ENCODE measurements around the gene CHSY1.

CHSY1 gene

DNA sequence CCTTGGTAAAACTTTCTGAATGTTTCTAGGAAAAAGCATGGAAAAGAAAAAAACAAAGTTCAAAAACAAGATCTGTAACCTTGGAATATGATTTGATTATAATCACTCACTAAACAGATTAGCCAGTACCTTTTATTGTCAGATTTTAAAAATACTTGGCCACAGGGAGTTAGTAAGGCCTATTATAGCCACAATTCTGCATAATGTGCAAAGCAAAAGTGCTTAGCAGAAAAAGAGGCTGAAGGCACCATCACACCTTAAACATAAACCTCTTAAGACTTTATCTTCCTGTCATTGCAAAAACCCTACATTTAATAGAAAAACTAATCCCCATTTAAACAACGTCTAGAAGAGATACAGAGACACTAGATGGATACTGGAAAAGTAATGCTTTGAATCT, 41.8 kb downstream of the CHSY1 start:
- no peak for DNase-seq

DNA sequence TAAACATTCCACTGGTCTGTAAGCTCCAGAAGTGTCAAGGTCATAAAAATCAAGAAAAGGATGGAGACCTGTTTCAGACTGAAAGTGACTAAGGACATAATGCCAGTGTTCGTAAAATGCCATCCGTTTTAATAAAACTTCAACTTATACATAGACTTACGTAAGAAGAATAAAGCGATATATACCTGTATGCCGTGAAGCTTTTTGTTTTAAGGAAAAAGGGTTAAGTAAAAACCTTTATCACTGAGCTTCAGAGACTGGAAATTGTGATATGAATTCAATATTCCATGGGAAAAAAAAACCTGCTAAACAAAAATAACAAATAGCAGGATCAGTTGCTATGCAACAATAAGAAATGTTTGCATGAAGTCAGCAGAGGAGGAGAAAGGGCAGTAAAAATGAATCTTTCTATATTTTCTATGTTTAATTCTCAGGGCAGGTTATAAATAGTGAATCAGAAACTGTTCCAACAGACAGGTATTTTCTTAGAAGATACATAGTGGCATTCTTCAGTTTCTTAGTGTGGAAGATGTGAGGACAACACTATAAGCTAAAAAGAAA, 42.5 kb downstream of the CHSY1 start:
- DNase-seq: no peak

DNA sequence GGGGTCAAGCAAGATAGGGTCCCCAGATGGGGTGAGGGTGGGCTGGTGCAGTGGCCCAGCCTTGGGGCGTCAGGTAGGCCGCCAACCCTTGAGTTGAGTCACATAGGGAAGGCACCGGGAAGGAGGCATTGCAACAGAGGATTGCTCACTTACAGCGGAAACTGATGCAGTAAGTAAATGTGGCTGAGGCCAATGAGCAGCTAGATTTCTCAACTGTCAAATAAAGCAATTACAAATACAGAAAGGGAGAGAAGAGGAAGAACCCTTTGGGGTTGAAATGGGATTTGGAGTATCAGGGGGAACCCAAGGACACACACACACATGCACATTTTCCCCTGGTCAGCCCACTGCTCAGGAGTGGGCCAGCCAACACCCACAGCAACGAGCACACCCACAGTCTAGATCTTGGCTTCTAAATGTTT, 44.0 kb downstream of the CHSY1 start:
- DNase-seq: no peak

DNA sequence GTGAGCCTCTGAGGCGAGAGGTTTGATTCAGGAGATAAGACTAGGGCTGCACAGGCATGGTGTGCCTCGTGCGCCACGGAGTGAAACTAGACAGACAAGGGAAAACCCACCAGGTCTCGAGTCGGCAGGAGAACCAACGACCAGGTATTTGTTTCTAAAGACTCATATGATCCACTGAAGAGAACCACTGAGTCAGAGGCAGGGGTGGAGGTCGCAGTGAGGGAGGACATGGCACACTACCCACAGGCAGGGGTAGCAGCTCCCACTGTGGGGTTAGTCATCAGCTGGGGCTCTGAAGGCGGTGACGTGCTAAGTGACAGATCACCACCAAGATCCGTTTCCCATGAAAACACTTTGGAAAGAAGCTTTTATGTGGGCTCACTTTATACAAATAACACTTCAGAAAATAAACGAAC, 45.7 kb downstream of the CHSY1 start:
- DNase-seq: peak; percentile 34

DNA sequence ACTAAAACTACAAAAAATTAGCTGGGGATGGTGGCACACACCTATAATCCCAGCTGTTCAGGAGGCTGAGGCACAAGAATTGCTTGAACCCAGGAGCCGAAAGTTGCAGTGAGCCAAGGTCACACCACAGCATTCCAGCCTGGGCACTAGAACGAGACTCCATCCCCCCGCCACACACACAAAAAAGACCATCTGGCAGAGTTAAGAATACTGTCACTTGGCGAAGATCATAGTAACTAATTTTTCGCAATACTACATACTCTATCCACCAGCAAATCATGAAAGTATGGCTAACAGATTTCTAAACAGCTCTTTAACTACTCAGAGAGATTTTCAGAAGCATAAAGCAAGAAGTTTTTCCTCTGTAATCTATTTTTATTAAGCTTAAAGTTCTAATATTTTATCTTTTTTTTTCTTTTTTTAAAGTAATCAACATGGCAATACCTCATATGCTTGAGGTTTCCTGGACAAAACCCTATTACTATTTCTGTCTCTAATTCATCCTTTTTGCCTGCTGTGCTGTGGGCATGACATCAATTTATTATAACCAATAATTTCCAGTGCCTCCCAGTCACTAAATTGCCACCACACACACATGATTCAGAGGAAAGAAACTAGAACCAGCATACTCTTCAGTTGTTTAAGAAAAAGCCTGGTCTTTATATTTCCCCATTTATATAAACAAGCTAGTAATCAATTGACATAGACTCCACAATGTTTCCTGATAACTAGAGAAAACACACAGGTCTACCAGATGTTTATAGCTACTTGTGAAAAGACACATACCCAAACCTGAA, 46.9 kb downstream of the CHSY1 start:
- DNase-seq: no peak

DNA sequence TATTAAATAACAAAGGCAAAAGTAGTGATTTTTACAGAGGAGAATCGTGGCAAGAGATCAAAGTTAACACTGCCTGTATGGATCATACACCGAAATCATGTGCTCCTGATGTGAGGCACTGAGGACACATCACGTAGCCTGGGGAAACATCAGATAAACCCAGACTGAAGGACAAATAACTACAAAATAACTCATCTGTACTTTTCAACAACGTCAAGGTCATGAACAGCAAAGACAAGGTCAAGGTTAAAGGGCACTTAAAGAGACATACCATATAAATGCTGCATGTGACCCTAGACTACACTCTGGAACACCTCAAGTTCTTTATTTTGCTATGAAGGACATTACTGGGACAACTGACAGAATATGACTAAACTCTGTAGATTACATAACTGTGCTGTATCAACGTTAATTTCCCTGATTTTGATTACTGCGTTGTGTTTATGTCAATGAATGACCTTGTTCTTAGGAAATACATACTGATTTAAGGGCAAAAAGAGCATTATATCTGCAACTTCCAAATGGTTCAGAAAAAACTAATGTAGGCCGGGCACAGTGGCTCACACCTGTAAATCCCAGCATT, 48.1 kb downstream of the CHSY1 start:
- DNase-seq: no peak

DNA sequence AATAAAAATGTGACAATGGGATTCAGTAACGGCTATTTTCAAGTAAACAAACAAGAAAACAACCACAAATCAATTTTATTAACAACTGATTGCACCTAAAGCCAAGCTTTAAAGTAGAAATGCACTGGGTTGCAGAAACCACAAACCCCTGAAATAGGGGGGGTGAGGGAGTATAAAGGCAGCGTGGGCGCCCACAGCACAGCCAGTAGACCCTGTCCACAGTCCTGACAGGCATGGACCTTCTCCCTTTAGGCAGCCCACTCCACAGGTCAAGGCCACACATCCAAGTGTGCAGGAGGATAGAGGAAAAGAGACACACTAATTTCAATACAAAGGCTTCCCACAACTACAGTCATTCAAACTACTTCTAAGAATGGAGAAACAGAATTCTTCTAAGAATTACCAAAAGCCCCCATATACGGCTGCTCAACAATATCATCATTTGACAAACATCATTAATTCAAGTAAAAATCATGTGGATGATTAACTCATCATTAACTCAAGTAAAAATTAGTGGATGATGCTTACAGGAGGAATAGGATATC, 48.7 kb downstream of the CHSY1 start:
- no peak for DNase-seq

DNA sequence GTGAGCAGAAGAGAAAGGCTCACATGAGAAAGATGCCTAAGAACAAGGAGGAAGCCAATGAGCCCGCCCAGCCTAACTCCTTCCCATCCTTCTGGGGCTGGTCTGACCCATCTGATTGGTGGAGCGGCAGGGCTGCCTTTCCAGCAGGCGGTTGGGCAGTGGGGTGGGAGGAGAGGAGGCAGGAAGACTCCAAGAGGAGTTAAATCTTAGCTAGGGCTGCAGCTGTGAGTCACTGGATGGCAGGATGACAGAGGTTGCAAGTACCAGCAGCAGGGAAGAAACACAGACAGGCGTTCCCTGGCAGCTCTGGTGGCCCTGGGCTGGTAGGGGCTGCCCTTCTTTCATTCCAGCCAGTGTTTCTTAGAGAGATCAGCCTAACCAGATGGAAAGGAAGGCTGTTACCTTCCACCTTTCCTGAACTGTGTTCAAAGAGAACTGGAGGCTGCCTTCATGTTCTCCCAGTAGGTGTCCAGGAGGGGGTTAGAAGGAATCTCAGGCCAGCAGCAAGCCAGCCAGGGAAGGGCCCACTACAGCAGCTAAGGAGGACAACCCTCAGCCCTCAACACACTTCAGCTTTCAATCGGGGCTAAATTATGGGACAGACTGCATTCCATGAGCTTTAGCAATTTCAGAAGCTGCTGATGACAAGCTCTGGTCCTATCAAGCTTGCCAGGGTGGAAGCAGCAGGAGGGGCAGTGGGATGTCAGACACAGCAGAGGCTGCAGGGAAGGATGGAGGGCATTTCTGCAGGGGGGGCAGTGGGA, 50.3 kb downstream of the CHSY1 start:
- no peak for DNase-seq

DNA sequence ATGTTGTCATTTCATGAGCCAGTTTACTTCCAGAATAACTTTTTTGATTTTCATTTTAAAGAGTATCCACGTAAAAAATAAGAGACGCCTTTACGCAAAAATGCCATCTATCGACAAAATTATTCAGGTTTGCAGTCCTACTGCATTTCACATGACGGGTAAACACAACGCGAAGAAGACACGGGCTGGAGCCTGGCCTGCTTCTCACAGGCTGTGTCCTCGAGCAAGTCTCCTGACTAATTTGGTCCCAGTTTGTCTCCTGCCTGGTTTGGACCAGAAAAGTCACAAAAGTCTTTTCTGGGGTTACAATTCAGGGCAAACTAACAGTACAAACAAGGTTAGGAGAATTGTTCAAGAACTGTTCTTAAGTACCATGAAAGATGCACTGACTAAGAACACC, 51.7 kb downstream of the CHSY1 start:
- no peak for DNase-seq

DNA sequence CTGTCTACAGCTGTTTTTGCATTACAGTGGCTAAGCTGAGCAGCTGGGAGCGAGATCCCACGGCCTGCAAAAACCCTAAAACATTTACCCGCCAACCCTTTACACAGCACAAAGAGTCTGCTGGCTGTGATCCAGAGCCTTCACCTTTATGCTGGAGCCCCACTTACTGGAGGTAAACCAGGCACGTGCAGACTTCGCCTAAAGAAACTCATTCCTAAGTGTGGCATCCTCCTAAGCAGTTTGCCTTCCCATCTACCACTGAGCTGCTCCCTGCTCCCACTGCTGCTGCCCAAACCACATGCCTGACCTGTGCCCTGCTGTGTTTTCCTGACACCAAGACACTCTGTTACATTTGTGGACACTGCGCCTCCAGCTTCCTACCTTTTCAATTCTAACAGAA, 53.0 kb downstream of the CHSY1 start:
- no peak for DNase-seq

DNA sequence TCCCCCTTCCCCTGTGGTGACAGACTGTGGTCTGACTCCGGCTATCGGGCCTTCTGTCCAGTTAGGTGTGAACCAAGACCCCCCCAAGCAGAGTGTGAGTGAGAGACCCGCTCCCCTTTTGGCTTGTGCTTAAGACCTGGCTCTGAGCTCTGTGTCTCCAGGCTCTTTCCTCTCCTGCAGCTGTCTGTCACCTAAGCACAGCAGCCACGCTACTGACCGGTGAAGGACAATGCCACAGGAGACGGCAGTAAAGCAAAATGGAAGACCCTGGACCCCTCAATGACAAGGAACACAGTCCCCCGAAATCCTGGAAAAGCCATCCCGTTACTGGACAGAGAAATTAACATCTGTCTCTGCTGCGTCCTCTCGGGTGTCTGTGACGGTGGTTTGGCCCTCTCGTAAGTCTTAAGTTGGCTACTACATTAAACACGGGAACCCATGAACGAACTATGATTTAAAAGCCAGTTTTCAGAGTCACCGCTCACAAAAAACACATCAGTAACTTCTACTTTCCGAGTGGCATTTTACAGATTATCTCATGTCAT, 53.7 kb downstream of the CHSY1 start:
- DNase-seq: no peak

DNA sequence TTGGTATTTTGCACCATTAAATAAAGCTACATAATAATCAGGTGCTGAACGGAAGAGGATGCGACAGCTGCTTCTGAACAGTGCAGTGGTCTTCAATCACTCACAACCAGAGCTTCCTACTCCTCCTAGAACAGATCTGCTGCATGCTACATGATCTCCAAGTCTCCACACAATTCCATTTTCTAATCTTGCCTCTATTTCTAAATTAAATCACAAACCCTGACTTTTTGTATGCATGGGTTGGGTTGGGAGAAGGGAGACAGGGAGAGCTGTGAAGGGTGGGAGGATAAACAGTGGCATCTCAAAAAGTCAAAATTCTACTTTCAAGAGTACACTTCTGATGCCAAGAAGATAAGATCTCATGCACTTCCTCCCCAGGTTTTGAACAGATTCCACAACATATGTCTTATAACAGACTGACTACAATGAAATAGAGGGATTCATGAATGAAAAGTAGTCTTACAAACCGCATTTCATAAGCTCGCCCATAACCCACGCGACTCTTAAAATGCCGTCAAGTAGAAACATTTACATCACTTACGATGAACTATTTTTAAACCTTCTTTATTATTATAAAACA, 57.2 kb downstream of the CHSY1 start:
- DNase-seq: no peak

DNA sequence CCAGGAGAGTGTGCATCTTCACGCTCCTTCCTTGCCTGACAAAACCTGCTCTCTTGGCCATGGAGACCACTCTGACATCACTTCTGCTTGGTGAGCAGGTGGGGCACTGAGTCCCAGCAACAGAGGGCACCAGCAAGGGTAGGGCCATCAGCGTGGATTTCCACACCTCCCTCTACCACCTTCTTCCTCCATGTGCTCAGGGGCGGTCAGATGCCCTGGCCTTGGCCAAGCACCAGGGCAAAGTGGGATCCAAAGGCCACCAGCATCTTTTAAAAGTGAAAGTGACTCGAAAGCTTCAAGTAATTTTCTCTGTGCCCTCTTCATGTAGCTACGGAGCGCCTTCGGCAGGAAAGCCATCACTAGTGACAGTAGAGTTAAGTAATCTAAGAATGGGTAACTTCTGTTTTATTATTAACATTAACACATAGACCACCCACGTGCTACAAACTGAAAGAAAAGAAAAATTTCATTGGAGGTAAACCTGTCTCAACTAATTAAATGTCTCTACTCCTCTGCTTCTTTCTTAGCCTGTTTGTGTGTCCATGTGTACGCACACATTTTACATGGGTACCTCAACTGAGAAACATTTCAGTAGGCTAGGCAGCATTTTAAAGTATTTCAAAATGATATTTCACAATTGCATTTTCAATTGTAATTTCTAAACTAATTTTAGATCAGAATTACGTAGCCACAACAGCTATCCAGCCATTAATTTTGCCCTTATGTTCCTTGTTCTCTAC, 57.9 kb downstream of the CHSY1 start:
- no peak for DNase-seq

DNA sequence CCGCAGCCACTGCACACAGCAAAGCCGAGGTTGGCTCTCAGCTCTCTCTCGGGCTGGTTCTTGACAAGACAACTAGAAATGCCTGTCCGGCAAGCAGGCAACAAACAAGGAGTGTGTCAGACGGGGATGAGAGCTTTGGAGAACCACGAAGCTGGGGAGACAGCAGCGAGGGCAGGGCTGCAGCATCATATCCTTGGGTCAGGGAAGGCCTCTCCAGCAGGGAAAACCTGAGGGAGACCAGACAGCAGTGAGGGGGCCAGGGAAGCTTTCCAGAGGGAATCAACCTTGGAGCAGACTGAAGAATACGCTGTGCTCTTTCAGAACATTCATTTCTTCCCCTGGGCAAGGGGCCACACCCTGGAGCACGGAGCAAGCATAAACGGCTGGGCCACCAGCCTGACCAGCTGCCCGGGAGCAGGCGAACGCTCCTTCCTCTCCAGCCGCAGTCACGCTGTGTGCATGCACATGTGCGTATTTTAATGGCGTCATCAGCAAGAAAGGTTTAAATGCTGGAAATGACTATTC, 58.7 kb downstream of the CHSY1 start:
- DNase-seq: no peak

DNA sequence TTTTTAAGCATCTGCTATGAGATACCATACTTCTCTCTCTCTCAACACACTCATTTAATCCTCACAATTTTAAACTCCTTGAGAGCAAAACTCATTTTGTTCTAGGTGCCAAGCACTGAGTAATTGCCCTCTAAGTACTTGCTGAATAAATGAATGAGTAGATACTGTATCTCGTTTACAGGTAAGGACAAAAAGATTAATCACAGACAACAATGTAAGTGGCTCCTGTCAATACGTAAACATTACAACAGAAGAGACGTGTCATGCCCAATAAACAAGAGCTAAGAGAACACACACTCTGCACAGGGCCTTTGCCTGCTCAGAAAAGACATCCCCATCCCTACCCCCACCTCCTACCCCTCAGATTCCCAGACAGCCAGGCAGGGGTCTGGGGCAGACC, 59.8 kb downstream of the CHSY1 start:
- no peak for DNase-seq

DNA sequence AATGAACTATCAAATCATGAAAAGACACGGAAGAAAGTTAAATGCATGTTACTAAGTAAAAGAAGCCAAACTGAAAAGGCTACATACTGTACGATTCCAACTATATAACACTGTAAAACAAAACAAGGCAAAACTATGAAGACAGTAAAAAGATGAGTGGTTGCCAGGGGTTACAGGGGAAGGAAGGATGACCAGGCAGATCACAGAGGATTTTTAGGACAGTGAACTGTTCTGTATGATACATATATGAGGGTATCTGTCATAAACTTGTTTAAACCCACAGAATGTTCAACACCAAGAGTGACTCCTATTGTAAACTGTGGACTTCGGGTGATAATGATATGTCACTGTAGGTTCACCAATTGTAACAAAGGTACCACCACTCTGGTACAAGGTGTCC, 60.6 kb downstream of the CHSY1 start:
- DNase-seq: no peak

DNA sequence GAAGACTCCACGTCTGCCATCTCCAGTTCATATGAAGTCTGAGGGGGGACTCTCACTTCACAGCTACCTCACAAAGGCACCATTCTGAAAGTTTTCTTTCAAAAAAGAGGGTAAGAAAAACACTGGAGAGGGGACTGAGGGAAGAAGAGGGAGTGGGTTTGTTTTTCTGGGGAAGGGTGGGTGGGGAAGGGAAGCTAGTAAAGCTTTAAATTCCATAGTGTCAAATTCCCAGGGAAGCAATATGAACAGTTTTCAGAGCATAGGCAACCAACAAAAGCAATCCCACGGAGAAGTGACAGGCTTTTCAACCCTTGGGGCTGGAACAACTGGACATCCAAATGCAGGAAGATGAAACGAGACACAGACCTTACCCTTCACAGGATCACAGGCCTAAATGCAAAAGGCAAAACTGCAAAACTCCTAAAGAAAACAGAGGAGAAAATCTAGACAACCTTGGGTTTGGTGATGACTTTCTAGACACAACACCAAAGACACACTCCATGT, 61.7 kb downstream of the CHSY1 start:
- no peak for DNase-seq

DNA sequence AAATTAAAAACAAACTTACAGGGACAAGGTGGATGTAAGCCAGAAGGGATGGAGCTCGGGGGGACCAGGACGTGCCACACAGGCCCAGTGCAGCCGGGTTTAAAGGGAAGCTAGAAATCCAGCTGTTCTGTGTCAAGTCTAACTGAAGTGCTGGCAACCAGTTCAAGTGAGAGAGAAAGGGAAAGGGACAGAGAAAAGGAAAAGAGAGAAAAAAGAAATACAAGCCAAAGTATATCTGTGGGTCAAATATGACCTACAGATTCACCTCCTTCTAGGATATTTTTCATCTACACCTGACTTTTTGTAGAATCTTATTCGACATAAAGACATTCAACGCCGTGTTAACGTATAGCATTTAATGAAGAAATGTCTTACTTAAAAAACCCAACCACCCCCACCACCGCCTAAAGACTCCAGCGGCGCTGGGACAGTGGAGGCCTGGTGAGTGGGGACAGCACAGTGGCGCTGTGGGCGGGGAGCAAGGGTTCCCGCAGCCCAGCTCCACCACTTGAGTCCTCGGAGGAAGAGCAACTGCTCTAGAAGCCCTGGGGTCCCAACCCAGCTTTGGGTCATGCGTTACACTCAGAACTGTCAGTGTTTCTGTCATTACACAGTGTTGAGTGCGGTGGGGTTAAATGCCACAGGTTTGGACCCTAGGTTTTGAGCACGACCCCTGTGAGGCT, 62.3 kb downstream of the CHSY1 start:
- DNase-seq: no peak

DNA sequence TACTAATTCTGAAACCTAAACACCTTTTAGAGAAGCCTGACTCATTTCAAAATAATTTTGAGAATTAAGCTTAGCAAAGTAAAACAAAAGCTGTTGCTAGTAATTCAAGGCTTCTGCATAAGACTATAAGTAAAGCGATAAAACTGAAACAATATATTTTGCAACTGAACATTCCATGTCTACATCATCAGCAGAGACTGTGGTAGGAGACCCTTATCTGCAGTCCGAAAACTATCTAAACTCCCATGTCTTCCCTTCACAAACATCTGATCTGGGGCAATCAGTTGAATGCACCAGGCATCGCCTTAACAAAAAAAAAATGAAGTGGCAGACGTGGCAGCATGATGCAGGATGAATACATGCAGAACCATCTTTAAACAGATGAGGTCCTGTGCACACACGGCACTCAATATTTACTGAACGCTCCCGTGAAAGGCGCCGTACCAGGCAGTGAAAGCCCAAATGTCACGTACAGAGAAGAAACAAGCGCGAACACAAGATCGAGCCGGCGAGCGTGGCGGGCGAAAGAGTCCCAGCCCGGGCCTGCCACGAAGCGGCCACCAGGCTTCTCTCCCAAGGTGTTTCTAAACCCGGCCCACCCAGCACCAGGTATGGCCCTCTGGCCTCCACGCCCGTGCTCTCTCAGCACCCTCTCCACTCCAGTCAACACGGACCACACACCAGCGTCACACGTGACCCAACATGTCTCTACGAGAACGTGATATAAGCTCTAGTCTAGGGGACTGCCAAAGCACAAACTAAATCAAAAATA, 63.0 kb downstream of the CHSY1 start:
- DNase-seq: no peak
